Loucy (cell line): ENCODE measurements around the gene CST4.

Experiments used
- H2AFZ ChIP-seq: fragments of 200-600 bp; sonication (generic); 2 replicates; pipeline ENCODE4 v1.6.0; 2016; ENCODE audit warnings: antibody characterized with exemption, mild to moderate bottlenecking, low read length, moderate library complexity
- H3F3A ChIP-seq: fragments of 200-600 bp; 2 replicates; pipeline ENCODE4 v1.6.0; 2016; ENCODE audit warnings: antibody characterized with exemption, low read depth, mild to moderate bottlenecking
- H3K27me3 ChIP-seq: fragments of 200-600 bp; sonication (generic); 2 replicates; pipeline ENCODE4 v1.6.1; 2014; ENCODE audit warnings: low read length, mild to moderate bottlenecking; ENCODE audit not compliant: insufficient read depth, poor library complexity, severe bottlenecking
- H3K36me3 ChIP-seq: fragments of 200-600 bp; sonication (generic); 2 replicates; pipeline ENCODE4 v1.6.1; 2016; ENCODE audit warnings: low read length; ENCODE audit not compliant: insufficient read depth
- H3K4me1 ChIP-seq: fragments of 200-600 bp; sonication (generic); 2 replicates; pipeline ENCODE4 v1.5.1; 2014; ENCODE audit warnings: low read length, mild to moderate bottlenecking; ENCODE audit not compliant: insufficient read depth, poor library complexity, severe bottlenecking
- H3K4me2 ChIP-seq: fragments of 200-600 bp; sonication (generic); 2 replicates; pipeline ENCODE4 v1.6.0; 2014; ENCODE audit warnings: antibody characterized with exemption, low read length, low read depth, mild to moderate bottlenecking; ENCODE audit not compliant: poor library complexity, severe bottlenecking
- H3K4me3 ChIP-seq: fragments of 200-600 bp; sonication (generic); 2 replicates; pipeline ENCODE4 v1.5.1; 2014; ENCODE audit warnings: low read length, mild to moderate bottlenecking, mixed read lengths; ENCODE audit not compliant: poor library complexity, severe bottlenecking
- H3K79me2 ChIP-seq: fragments of 200-600 bp; sonication (generic); 2 replicates; pipeline ENCODE4 v1.6.1; 2014; ENCODE audit warnings: low read length; ENCODE audit not compliant: insufficient read depth
- H3K9ac ChIP-seq: fragments of 200-600 bp; sonication (generic); 2 replicates; pipeline ENCODE4 v1.6.0; 2014; ENCODE audit warnings: mild to moderate bottlenecking, low read depth, low read length, moderate library complexity; ENCODE audit not compliant: poor library complexity, severe bottlenecking
- H3K9me2 ChIP-seq: fragments of 200-600 bp; sonication (generic); replicated peaks from 2 replicates; pipeline ENCODE4 v1.6.1; 2016; ENCODE audit warnings: low read depth, low read length, mixed read lengths
- H3K9me3 ChIP-seq: fragments of 200-600 bp; sonication (generic); 2 replicates; pipeline ENCODE4 v1.6.1; 2014; ENCODE audit warnings: mild to moderate bottlenecking, antibody characterized with exemption, low read length, low read depth; ENCODE audit not compliant: insufficient read depth
- H4K20me1 ChIP-seq: fragments of 200-600 bp; sonication (generic); 2 replicates; pipeline ENCODE4 v1.6.0; 2014; ENCODE audit warnings: antibody characterized with exemption, low read length, mild to moderate bottlenecking; ENCODE audit not compliant: insufficient read depth, poor library complexity, severe bottlenecking
- CTCF ChIP-seq: fragments of 200-600 bp; sonication (generic); conservative IDR thresholded peaks from 2 replicates; pipeline ENCODE4 v1.5.1; 2014; ENCODE audit warnings: mild to moderate bottlenecking, antibody characterized with exemption, low read length
- EZH2phosphoT487 ChIP-seq: fragments of 200-600 bp; IDR thresholded peaks from 2 replicates; pipeline ENCODE4 v1.6.1; 2018; ENCODE audit warnings: antibody characterized with exemption, mild to moderate bottlenecking, moderate library complexity, borderline replicate concordance

CST4 gene

GRCh38 chr20:23646106-23646873 is 42.5 kb downstream of the CST4 start:
- H4K20me1 ChIP-seq: no peaks in the 10 kb centered on the region
- TF ChIP-seq CTCF: no peak
- no peak for TF ChIP-seq EZH2phosphoT487
- no peaks in the 10 kb centered on the region for H3K9me2 ChIP-seq
- H3K9ac ChIP-seq: no peak overlapping the region
- no peak overlapping the region for H3K4me3 ChIP-seq
- H3K9me3 ChIP-seq: no peaks in the 10 kb centered on the region
- no peaks in the 10 kb centered on the region for H3K79me2 ChIP-seq
- no peaks in the 10 kb centered on the region for H3K4me1 ChIP-seq
- no peaks in the 10 kb centered on the region for H3K36me3 ChIP-seq
- H2AFZ ChIP-seq: no peak overlapping the region
- no peak overlapping the region for H3K4me2 ChIP-seq
- H3F3A ChIP-seq: no peaks in the 10 kb centered on the region
- H3K27me3 ChIP-seq: no peaks in the 10 kb centered on the region

- Histone ChIP-seq H3K36me3 (no peaks in the 10 kb centered on the region), H2AFZ (no peak overlapping the region), H3K9me2 (no peaks in the 10 kb centered on the region), H3K27me3 (no peaks in the 10 kb centered on the region), H3K79me2 (no peaks in the 10 kb centered on the region), H4K20me1 (no peaks in the 10 kb centered on the region), H3K4me1 (peaks cover 6% of the 10 kb centered on the region), H3F3A (no peaks in the 10 kb centered on the region), H3K4me2 (no peak overlapping the region), H3K9me3 (no peaks in the 10 kb centered on the region), H3K9ac (no peak overlapping the region), H3K4me3 (no peak overlapping the region)
- TF ChIP-seq CTCF: no peak
- TF ChIP-seq EZH2phosphoT487: no peak
These were observed 43.3 kb downstream of the CST4 start for GRCh38 chr20:23645575-23645974.

GRCh38 chr20:23644164-23644563 is 44.7 kb downstream of the CST4 start:
- no peaks in the 10 kb centered on the region for H3K79me2 ChIP-seq
- H3K9ac ChIP-seq: no peak overlapping the region
- no peak overlapping the region for H3K4me2 ChIP-seq
- no peaks in the 10 kb centered on the region for H3F3A ChIP-seq
- no peaks in the 10 kb centered on the region for H3K36me3 ChIP-seq
- H3K27me3 ChIP-seq: no peaks in the 10 kb centered on the region
- no peak overlapping the region for H2AFZ ChIP-seq
- H3K9me3 ChIP-seq: no peaks in the 10 kb centered on the region
- TF ChIP-seq EZH2phosphoT487: no peak
- TF ChIP-seq CTCF: no peak
- no peak overlapping the region for H3K4me3 ChIP-seq
- H3K9me2 ChIP-seq: no peaks in the 10 kb centered on the region
- no peaks in the 10 kb centered on the region for H4K20me1 ChIP-seq
- peaks cover 7% of the 10 kb centered on the region for H3K4me1 ChIP-seq
